H1 (cell line): ENCODE measurements around the gene RELN. TPM values are rescaled to one million over a fixed set of nuclear protein-coding genes. Genes with fewer than 3 reads are reported as not detected.

ENCODE experiments used
- CTCF ChIA-PET: fragments of 300-600 bp; sonication (Branson Sonifier 250); formaldehyde crosslinking; loops from one replicate; lab custom pipeline; 2021; ENCODE audit not compliant: partially characterized antibody; lab: Charles Lee
- POLR2A ChIA-PET: fragments of 300-600 bp; sonication (Branson Sonifier 250); formaldehyde crosslinking; loops from one replicate; lab custom pipeline; 2021; ENCODE audit warnings: inconsistent platforms; ENCODE audit not compliant: partially characterized antibody; lab: Charles Lee
- DNase-seq, 2 experiments: peaks; one replicate each; pipeline versions ENCODE4 v3.0.0 to v3.0.0-alpha.2; 2010 to 2022; ENCODE audit warnings: low spot score in 2 of 2, low read depth in 1 of 2, mixed read lengths in 1 of 2
- FAIRE-seq: peaks from 2 replicates; lab custom pipeline; 2011; peaks lifted over from hg19 to GRCh38; lab: Jason Lieb, UNC
- H2AFZ ChIP-seq: 2 replicates; pipeline ENCODE4 v1.8.1; 2012; ENCODE audit warnings: low read length, inconsistent platforms
- H2AK5ac ChIP-seq: 2 replicates; pipeline ENCODE4 v1.6.1; 2013; ENCODE audit warnings: low read depth, low read length
- H2BK120ac ChIP-seq: replicated peaks from 2 replicates; pipeline ENCODE3; 2013; ENCODE audit warnings: low read depth, low read length, inconsistent platforms
- H2BK12ac ChIP-seq: 2 replicates; pipeline ENCODE4 v1.6.1; 2013; ENCODE audit warnings: low read depth, low read length
- H2BK15ac ChIP-seq: 2 replicates; pipeline ENCODE4 v1.6.1; 2013; ENCODE audit warnings: low read length
- H2BK20ac ChIP-seq: 2 replicates; pipeline ENCODE4 v1.6.1; 2013; ENCODE audit warnings: low read length
- H2BK5ac ChIP-seq: 2 replicates; pipeline ENCODE4 v1.6.1; 2013; ENCODE audit warnings: low read depth, low read length
- H3K14ac ChIP-seq: 2 replicates; pipeline ENCODE4 v1.6.1; 2013; ENCODE audit warnings: inconsistent platforms; ENCODE audit not compliant: insufficient read length
- H3K18ac ChIP-seq: 2 replicates; pipeline ENCODE4 v1.6.1; 2013; ENCODE audit warnings: low read length; ENCODE audit errors: extremely low read depth
- H3K23ac ChIP-seq: 2 replicates; pipeline ENCODE4 v1.6.1; 2013; ENCODE audit warnings: inconsistent platforms; ENCODE audit not compliant: insufficient read length
- H3K23me2 ChIP-seq: 2 replicates; pipeline ENCODE4 v1.6.1; 2013; ENCODE audit warnings: low read depth, low read length
- H3K27ac ChIP-seq: 2 replicates; pipeline ENCODE4 v1.6.1; 2011; ENCODE audit warnings: low read depth, low read length, inconsistent platforms
- H3K27me3 ChIP-seq, 4 experiments: replicated peaks in 1 of 4; 1 replicate in 1 of 4; 2 replicates in 3 of 4; pipeline versions ENCODE4 v1.6.1 to v1.8.1; 2011 to 2013; ENCODE audit warnings: low read length in 3 of 4, mild to moderate bottlenecking in 3 of 4, inconsistent platforms in 2 of 4, mixed read lengths in 2 of 4, moderate library complexity in 1 of 4; ENCODE audit not compliant: control insufficient read depth in 3 of 4, insufficient read depth in 3 of 4; ENCODE audit errors: extremely low read depth in 1 of 4
- H3K36me3 ChIP-seq, 4 experiments: 2 replicates each; pipeline versions ENCODE4 v1.6.1 to v1.8.1; 2011 to 2013; ENCODE audit warnings: mild to moderate bottlenecking in 4 of 4, low read length in 3 of 4, moderate library complexity in 2 of 4, control low read depth in 1 of 4, inconsistent platforms in 1 of 4; ENCODE audit not compliant: insufficient read depth in 4 of 4, control insufficient read depth in 2 of 4
- H3K4ac ChIP-seq: replicated peaks from 2 replicates; pipeline ENCODE3; 2013; ENCODE audit warnings: low read length, low read depth, mixed read lengths, inconsistent platforms; ENCODE audit not compliant: insufficient read length
- H3K4me1 ChIP-seq, 4 experiments: replicated peaks in 1 of 4; 1 replicate in 1 of 4; 2 replicates in 3 of 4; pipeline versions ENCODE4 v1.6.1 to v1.8.1; 2011 to 2013; ENCODE audit warnings: low read length in 3 of 4, inconsistent platforms in 2 of 4, mixed read lengths in 1 of 4; ENCODE audit not compliant: insufficient read depth in 4 of 4, control insufficient read depth in 3 of 4
- H3K4me2 ChIP-seq, 2 experiments: 2 replicates each; pipeline versions ENCODE4 v1.6.1 to v1.8.1; 2011 to 2013; ENCODE audit warnings: low read depth in 2 of 2, low read length in 2 of 2, control low read depth in 1 of 2, inconsistent platforms in 1 of 2, mild to moderate bottlenecking in 1 of 2; ENCODE audit not compliant: insufficient read depth in 1 of 2
- H3K4me3 ChIP-seq, 4 experiments: fragments of 200-600, 300-600 bp in 1 of 4; sonication (generic), shearing (Covaris generic), sonication (Bioruptor Twin) in 1 of 4; 2 replicates each; pipeline versions ENCODE4 v1.5.1 to v1.8.1; 2011 to 2016; ENCODE audit warnings: low read length in 4 of 4, low read depth in 3 of 4, control low read depth in 2 of 4, inconsistent platforms in 2 of 4, mild to moderate bottlenecking in 2 of 4, mixed read lengths in 1 of 4, moderate library complexity in 1 of 4; ENCODE audit not compliant: insufficient read depth in 2 of 4; ENCODE audit errors: extremely low read depth in 1 of 4
- H3K56ac ChIP-seq: replicated peaks from 2 replicates; pipeline ENCODE3; 2013; ENCODE audit warnings: low read depth, mild to moderate bottlenecking, mixed read lengths, low read length, inconsistent platforms; ENCODE audit not compliant: insufficient read length
- H3K79me1 ChIP-seq: 2 replicates; pipeline ENCODE4 v1.6.1; 2013; ENCODE audit warnings: low read depth, low read length, control low read depth
- H3K79me2 ChIP-seq, 2 experiments: 2 replicates each; pipeline versions ENCODE4 v1.6.1 to v1.8.1; 2012 to 2013; ENCODE audit warnings: low read length in 2 of 2, mild to moderate bottlenecking in 2 of 2, inconsistent platforms in 1 of 2; ENCODE audit not compliant: insufficient read depth in 2 of 2, control insufficient read depth in 1 of 2
- H3K9ac ChIP-seq, 4 experiments: replicated peaks in 1 of 4; 1 replicate in 1 of 4; 2 replicates in 3 of 4; pipeline versions ENCODE4 v1.6.1 to v1.8.1; 2011 to 2013; ENCODE audit warnings: low read depth in 3 of 4, low read length in 3 of 4, control low read depth in 2 of 4, mild to moderate bottlenecking in 2 of 4, moderate library complexity in 2 of 4, inconsistent platforms in 1 of 4; ENCODE audit errors: extremely low read depth in 1 of 4
- H3K9me3 ChIP-seq, 2 experiments: 2 replicates each; pipeline versions ENCODE4 v1.6.1 to v1.8.1; 2012 to 2013; ENCODE audit warnings: mild to moderate bottlenecking in 2 of 2, moderate library complexity in 2 of 2, control low read depth in 1 of 2, inconsistent platforms in 1 of 2, low read depth in 1 of 2, low read length in 1 of 2, mixed read lengths in 1 of 2; ENCODE audit not compliant: insufficient read depth in 2 of 2
- H4K20me1 ChIP-seq, 2 experiments: replicated peaks in 1 of 2; 2 replicates each; pipeline versions ENCODE3 to v1.8.1; 2011 to 2013; ENCODE audit warnings: inconsistent platforms in 2 of 2, low read length in 2 of 2, mild to moderate bottlenecking in 1 of 2; ENCODE audit not compliant: insufficient read depth in 2 of 2, control insufficient read depth in 1 of 2
- H4K5ac ChIP-seq: 2 replicates; pipeline ENCODE4 v1.6.1; 2013; ENCODE audit warnings: low read length, low read depth, mixed read lengths, inconsistent platforms; ENCODE audit not compliant: insufficient read length
- H4K8ac ChIP-seq: 2 replicates; pipeline ENCODE4 v1.8.0; 2013; ENCODE audit warnings: mild to moderate bottlenecking, moderate library complexity, low read length, inconsistent platforms; ENCODE audit not compliant: insufficient read depth; ENCODE audit errors: extremely low read depth
- H4K91ac ChIP-seq: replicated peaks from 2 replicates; pipeline ENCODE3; 2013; ENCODE audit warnings: low read length, mixed read lengths, inconsistent platforms; ENCODE audit not compliant: insufficient read length
- EZH2 ChIP-seq: fragments of 200-600 bp; sonication (generic); IDR thresholded peaks from 2 replicates; pipeline ENCODE4 v1.7.1; 2012; ENCODE audit warnings: low read depth, mild to moderate bottlenecking, moderate library complexity, low read length, inconsistent platforms; ENCODE audit not compliant: severe bottlenecking
- POU5F1 ChIP-seq: IDR thresholded peaks from 2 replicates; pipeline ENCODE4 v1.6.1; 2011; ENCODE audit warnings: low read depth, mild to moderate bottlenecking, low read length, moderate library complexity
- RAD21 ChIP-seq, 2 experiments: IDR thresholded peaks in 1 of 2; conservative IDR thresholded peaks in 1 of 2; 2 replicates each; pipeline ENCODE4 v1.6.1; 2011; ENCODE audit warnings: low read depth in 2 of 2, low read length in 2 of 2, improper control_type of control experiment in 1 of 2, inconsistent platforms in 1 of 2, mild to moderate bottlenecking in 1 of 2, moderate library complexity in 1 of 2
- SIX5 ChIP-seq: IDR thresholded peaks from 2 replicates; pipeline ENCODE4 v1.6.1; 2011; ENCODE audit warnings: mild to moderate bottlenecking, low read depth, low read length
- TAF1 ChIP-seq: IDR thresholded peaks from 2 replicates; pipeline ENCODE4 v1.6.1; 2011; ENCODE audit warnings: mild to moderate bottlenecking, low read depth, low read length
- TEAD4 ChIP-seq: IDR thresholded peaks from 2 replicates; pipeline ENCODE4 v1.6.1; 2012; ENCODE audit warnings: low read depth, low read length, inconsistent platforms, mixed read lengths
- ZNF274 ChIP-seq: IDR thresholded peaks from 2 replicates; pipeline ENCODE4 v1.7.0; 2012; ENCODE audit warnings: low read length, borderline replicate concordance; ENCODE audit errors: extremely low read depth
- polyA plus RNA-seq, 7 experiments: library from polyadenylated mRNA; depleted of rRNA in 3 of 7; stranded (reverse) in 5 of 7; unstranded in 2 of 7; fragments of >200 nt in 5 of 7; fragments of 200-250 nt in 2 of 7; gene quantifications; 1 replicate in 5 of 7; 2 replicates in 1 of 7; 4 replicates in 1 of 7; pipeline versions ENCODE4 v1.2.1 to v1.2.3, GENCODE V29; 2011 to 2013; ENCODE audit warnings: missing spikeins in 2 of 7, mixed read lengths in 2 of 7
- total RNA-seq: library from RNA; stranded (reverse); fragmentation: NEBNext Ultra II Directional; extraction: Animal tissue kit (Norgen Biotek cat#: 25700); gene quantifications from 2 replicates; pipeline ENCODE4 v1.2.1, GENCODE V29; 2021

Gene RELN
- total and polyA plus RNA-seq, 2 of the 8 experiments (the other 6 are each of a cell fraction or from before 2014, with no cell fraction given), result 0.03 to 0.07 TPM

- H3K4me1 ChIP-seq, result no peaks in the 10 kb centered on the region
Measured at GRCh38 chr7:103656221-103656620, 333.2 kb downstream of the RELN start.

More at GRCh38 chr7:103656221-103656620, 333.2 kb downstream of the RELN start:
- Histone ChIP-seq H4K20me1 (no peaks in the 10 kb centered on the region), H2BK12ac (no peak overlapping the region), H3K27me3 (no peaks in the 10 kb centered on the region), H3K4me3 (no peak overlapping the region), H2BK5ac (no peak overlapping the region), H2AFZ (no peak overlapping the region), H3K18ac (no peak overlapping the region), H3K14ac (no peak overlapping the region), H3K56ac (no peak overlapping the region), H3K36me3 (no peaks in the 10 kb centered on the region), H3K79me1 (no peaks in the 10 kb centered on the region), H3K27ac (no peak overlapping the region), H4K91ac (no peak overlapping the region), H2BK20ac (no peak overlapping the region), H3K79me2 (no peaks in the 10 kb centered on the region), H2BK15ac (no peak overlapping the region), H3K4ac (no peak overlapping the region), H3K4me2 (no peak overlapping the region), H3K9me3 (no peaks in the 10 kb centered on the region), H3K23ac (no peak overlapping the region), H3K23me2 (no peaks in the 10 kb centered on the region), H2AK5ac (no peak overlapping the region), H4K5ac (no peak overlapping the region), H3K9ac (no peak overlapping the region), H2BK120ac (no peak overlapping the region), H4K8ac (no peak overlapping the region)
- DNase-seq (no peak), FAIRE-seq (no peak)
- TF ChIP-seq TAF1 (no peak), ZNF274 (no peak), POU5F1 (no peak), SIX5 (no peak), TEAD4 (no peak), EZH2 (no peak), RAD21 (IDR thresholded peaks at IDR 0.05 in 1 of 2, conservative IDR thresholded peaks at IDR 0.05 in 1 of 2; ENCODE audit: low read depth in 2 of 2, low read length in 2 of 2) (no peak)
- POLR2A ChIA-PET, result no interaction called here
- CTCF ChIA-PET, result interaction anchor here (1.4 kb wide), 1 partner anchor 305 kb away, joined by 3 read pairs; no protein-coding TSS in a partner anchor
